A549 (cell line): ENCODE results near the gene CXXC5.

Source experiments
- CHD2 ChIP-seq: fragments of 150-350 bp; IDR thresholded peaks from 2 replicates; pipeline ENCODE4 v1.6.1; 2014; ENCODE audit warnings: low read length; ENCODE audit not compliant: partially characterized antibody
- CTCF ChIP-seq: fragments of >200 bp; sonication (Bioruptor Twin); formaldehyde crosslinking; IDR thresholded peaks from 3 replicates; pipeline ENCODE4 v1.5.1; 2016
- EP300 ChIP-seq, 2 experiments: fragments of >200 bp; sonication (Bioruptor Twin); formaldehyde crosslinking; IDR thresholded peaks; 2 replicates in 1 of 2; 3 replicates in 1 of 2; pipeline ENCODE4 v1.6.1; 2016 to 2017
- RAD21 ChIP-seq, 2 experiments: fragments of >200 bp in 1 of 2; sonication (Bioruptor Twin) in 1 of 2; formaldehyde crosslinking in 1 of 2; IDR thresholded peaks in 1 of 2; conservative IDR thresholded peaks in 1 of 2; 2 replicates in 1 of 2; 3 replicates in 1 of 2; pipeline ENCODE4 v1.6.1; 2012 to 2018; ENCODE audit warnings: inconsistent platforms in 1 of 2

- TF ChIP-seq CTCF (no peak), EP300 (IDR thresholded peaks at IDR 0.05) (no peak), RAD21 (conservative IDR thresholded peaks at IDR 0.05 in 1 of 2, IDR thresholded peaks at IDR 0.05 in 1 of 2) (no peak), CHD2 (no peak)
These were observed 53.0 kb downstream of the CXXC5 start for GRCh38 chr5:139701056-139701741.
